ENCODE measurements around the gene CHST8.
"Not testable (repeated sequence)": the region's sequence is repeated elsewhere in the genome, so short reads cannot be mapped to it uniquely, and the experiment has no call there.

The CHST8 gene

DNA sequence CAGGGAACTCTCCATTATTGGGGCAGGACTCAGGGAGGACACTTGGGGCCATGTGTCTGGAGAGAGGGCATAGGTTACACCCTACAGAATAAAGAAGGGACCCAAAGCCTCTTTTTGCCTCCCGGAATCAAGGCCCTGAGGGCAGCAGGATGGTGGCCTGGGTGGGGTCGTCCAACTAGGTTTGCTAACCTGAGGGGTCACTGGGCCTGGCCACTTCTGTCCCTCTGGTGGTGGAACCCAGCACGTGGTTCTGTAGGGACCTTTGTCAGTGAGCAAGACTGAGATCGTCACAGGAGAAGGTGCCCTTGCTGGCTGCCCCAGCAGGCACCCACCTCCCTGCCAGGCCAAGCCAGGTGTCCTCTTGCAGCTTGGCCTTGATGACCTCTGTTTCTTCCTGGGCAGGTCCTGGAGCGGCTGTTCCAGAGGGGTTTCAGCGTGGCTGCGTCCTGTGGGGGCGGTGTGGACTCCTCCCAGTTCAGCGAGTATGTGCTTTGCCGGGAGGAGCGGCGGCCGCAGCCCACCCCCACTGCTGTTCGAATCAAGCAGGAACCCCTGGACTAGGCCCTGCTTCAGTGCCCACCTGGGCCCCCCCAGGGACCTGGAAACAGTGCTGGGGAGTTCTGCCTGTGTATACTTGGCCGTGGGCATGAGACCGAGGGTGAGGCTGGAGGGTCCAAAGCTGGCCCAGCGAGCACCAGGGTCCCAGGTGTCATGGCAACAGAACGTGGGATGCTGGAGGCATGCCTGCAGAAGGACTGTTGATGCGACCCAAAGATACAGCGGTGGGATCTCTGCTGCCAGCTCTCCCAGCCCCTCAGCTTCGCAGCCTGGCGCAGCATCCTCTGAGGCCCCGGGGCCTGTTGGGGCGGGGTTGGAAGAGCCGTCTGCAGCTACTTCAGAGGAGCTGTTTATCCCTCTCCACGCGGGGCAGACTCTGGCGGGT, 190.9 kb downstream of the CHST8 start:
- DNase-seq (ENCODE audit: low spot score): no peak

DNA sequence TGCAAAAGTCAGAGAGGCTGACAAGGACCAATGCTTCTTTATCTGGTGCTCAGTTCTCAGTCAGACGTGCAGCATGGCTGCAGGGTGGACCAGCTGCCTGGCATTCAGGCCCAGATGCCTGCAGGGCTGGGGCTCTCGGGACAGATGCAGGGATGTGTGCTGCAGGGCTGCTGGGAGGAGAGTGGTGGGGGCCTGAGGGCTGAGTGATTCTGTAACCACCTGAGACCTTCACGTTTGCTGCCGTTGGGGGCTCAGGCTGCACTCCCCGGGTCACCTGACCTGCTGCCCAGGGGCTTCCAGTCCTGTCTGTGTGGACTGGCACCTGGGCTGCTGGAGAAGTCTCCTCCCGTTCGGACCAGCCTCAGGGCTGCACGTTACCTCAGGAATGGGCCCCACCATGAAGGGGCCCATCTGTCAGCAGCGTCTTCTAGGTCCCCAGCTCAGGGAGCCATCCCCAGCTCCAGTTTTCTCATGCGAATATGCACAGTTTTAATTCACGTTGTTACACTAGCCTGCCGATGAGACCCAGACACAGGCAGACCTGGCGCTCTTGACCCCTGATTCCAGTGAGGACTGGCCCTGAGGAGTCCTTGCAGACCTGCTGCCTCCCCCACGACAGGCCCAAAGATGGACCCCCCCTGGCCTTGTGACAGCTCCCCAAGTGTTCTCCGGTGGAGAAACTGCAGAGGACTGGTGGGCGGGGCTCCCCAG, 191.8 kb downstream of the CHST8 start:
- DNase-seq (ENCODE audit: low spot score): no peak

DNA sequence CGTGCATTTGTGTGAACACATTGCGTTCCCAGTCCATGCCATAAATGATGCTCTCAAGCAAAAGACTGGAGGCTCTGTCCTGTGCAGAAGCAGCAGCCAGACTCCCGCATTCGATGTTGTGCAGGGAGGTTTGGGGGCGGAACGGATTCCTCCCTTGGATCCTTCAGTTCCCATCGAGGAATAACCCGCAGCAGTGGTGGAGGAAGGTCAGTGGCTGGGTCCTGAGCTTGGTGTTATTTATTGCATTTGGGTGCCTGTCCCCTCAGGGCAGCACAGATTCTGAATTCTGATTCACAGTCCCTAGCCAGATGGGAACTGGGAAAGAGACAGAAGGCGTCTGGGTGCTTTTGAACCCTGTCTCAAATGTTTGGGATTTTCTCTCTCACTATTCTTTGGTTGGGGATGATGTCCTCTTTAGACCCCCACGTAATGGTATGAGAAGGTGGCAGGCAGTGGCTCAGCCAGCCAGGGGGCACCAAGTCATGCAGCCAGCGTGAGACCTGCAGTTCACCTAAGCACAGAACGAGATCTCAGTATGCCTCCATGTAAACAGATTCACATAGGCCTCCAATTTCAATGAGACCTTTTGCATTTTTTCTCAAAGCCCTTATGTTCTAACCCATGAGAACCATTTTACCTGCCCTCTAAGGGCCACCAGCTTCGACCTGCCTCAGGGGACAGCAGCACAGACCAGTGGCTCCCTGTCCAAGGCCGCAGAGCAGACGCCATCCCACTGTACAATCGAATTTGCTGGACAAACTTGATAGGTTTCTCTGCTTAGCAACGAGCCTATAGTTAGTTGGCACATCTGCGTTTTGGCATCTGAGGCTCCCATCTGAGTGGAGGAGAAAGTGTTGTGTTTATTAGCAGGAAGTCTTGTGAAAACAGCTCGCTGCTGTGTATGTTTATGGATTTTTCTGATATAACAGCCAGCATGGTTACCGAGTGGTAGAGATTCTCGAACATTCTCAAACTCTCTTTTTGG, 192.7 kb downstream of the CHST8 start:
- DNase-seq (ENCODE audit: low spot score): no peak

DNA sequence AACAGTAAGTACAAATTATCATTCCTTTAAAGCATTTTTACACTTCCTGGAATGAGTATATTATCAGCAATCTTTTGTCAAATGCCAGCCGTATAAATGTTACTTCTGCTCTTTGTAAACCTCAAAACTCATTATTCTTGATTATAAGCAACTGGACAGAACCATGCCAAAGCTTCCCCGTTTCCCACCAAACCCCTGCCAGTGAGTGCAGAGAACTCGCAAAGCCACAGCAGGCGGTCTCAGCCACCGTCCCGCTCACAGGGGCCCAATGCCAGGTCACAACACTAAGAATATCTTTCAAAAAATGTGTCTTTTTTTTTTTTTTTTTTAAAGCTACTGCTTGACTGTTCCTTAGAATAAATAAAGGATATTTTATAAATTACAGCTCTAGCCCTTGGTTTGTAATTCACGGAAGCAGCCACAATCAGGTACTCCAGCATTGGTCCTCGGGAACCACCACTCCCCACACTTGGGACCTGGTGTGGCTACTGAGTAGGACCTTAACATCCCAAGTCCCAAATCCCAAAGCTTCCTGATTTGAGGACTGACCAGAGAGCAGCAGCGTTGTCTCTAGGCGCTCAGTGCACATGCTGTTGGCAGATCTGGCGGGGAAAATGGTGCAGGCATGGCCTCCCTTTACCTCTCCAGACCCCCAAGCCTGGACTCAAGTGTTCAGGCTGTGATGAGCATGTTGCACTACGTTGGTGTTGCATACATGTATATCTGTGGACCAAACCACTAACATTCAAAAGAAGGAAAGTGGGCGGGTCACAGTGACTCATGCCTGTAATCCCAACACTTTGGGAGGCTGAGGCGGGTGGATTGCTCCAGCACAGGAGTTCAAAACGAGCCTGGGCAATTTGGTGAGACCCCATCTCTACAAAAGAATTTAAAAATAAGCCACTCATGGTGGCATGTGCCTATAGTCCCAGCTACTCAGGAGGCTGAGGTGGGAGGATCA, 193.9 kb downstream of the CHST8 start:
- no peak for DNase-seq (ENCODE audit: low spot score)

DNA sequence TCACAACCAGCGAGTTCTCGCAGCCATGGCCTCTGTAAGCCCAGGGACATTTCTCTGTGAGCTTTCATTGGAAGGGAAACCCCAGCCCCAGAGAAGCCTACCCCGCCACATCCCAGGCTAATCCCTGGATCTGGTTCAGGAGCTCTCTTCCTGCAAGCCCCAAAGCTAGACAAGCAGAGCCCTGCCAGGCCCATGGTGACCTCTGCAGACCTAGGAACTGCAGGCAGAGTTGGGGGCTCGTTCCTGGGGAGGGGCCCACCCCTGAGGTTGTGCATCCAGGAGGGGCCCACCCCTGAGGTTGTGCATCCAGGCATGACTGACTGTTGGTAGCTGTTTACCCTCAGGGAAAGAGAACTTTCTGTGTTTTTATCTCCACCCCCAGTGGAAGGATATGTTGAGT, 196.7 kb downstream of the CHST8 start:
- DNase-seq (ENCODE audit: low spot score): no peak

DNA sequence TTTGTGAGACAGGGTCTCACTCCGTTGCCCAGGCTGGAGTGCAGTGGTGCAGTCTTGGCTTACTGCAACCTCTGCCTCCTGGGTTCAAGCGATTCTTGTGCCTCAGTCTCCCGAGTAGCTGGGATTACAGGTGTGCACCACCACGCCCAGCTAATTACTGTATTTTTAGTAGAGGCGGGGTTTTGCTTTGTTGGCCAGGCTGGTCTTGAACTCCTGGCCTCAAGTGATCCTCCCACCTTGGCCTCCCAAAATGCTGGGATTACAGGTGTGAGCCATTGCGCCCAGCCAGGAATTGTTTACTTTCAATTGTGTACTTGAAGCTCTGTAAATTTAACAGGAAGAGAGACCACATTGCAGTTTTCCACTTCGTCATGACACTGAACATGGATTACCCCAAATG, 197.3 kb downstream of the CHST8 start:
- DNase-seq (ENCODE audit: low spot score): not testable (repeated sequence)

DNA sequence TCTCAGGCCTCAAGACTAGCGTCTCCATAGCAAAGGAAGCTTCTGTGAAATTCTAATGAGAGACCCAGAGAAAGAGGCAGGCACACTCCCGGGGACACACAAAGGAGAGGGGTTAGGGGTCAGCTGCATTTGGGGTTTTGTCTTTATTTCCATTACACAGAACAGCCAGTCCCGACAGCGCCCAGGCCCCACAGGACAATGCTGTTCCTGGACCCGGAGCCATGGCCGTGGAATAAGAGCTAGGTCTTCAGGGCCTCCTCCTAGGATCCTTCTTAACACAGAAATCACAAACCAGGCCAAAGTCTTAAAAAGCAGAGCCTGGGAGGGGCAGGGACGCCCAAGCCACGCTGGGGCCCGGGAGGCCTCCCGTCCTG, 197.7 kb downstream of the CHST8 start:
- no peak for DNase-seq (ENCODE audit: low spot score)

DNA sequence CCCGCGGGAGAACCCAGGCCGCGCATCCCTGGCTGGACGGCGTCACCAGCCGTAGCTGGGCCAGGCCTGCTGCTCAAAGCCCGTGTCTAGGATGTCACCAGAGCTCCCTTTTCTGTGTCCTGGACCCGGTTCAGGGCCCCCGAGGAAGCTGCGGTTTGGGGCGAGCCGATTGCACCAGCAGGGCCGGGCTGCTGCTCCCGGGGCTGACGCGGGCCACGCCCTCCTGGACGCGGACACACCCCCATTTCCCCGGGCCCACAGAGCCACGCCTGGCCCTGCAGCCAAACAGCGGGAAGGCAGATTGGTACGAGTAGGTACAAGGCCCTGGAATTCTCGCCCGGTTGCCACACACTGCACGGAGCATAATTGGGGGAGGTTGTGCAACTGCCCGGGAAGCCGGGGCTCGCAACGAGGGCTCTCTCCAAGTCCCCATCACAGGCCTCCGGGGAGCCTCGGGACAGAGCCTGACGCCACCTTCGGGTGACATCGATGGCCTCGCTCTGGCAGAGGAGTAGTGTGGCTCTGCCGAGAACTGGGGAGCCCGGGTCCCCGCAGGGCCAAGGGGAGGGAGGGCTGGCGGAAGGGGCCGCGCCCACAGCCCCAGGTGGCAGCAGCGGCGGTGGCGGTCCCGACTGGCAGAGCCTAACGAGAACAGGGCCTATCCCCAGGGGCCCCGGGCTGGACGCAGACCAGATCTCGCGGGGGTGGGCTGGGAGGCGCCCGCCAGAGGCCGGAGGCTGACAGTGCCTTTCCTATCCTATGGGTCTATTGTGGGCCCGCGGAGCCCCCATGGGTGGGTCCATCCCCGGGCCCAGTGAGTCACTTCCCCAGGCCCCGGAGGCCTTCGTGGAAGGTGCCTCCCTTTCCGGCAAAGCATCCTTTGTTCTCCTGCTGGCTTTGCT, 198.4 kb downstream of the CHST8 start:
- peak; percentile 91 for DNase-seq (ENCODE audit: low spot score)

DNA sequence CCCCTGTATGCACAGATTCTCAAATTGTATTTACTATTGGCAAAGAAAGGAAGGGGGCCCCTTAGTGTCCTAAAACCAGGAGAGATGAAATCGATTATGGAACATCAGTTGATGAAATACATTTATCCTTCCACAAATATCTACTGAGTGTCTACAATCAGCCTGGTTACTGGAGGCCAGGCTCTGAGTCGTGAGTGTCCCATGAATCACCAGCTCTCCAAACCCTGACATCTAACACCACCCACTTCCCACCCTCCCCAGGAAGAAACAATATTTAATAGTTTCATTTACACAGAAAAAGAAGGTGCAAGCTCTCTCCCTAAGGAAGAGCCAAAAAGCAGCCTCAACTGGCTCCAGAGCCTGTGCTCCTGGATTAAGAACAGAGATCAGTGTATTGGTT, 200.1 kb downstream of the CHST8 start:
- DNase-seq (ENCODE audit: low spot score): no peak
